HepG2 (cell line): ENCODE results near the gene TCERG1L. TPM values are rescaled to one million over a fixed set of nuclear protein-coding genes. Genes with fewer than 3 reads are reported as not detected.

Experiments
- ATAC-seq: fragments of 200-7000 bp; cut with Tn5 transposase; 3 replicates; pipeline ENCODE4 v1.9.1; 2020; ENCODE audit warnings: mild to moderate bottlenecking, moderate library complexity
- BruUV-seq: library from RNA; stranded (reverse); fragments of 400-500 nt; replicated peaks from 2 replicates; lab custom pipeline; 2021; lab: Mats Ljungman, UMichigan
- CTCF ChIA-PET: fragments of 300-600 bp; formaldehyde crosslinking; extraction: SDS; loops from one replicate; lab custom pipeline; 2021; ENCODE audit warnings: low total read pairs, inconsistent platforms, low intra/inter-chr PET ratio; lab: Yijun Ruan, JAX
- POLR2A ChIA-PET: fragments of 350-600 bp; sonication (Branson Sonifier 250); formaldehyde crosslinking; loops from one replicate; lab custom pipeline; 2020; ENCODE audit warnings: antibody characterized with exemption, inconsistent platforms; lab: Yijun Ruan, JAX
- DNase-seq: peaks from one replicate; pipeline ENCODE4 v3.0.0-alpha.2; 2015; ENCODE audit warnings: low spot score
- FAIRE-seq: peaks from 3 replicates; lab custom pipeline; 2011; peaks lifted over from hg19 to GRCh38; lab: Jason Lieb, UNC
- H2AFZ ChIP-seq: one replicate; pipeline ENCODE4 v1.6.1; 2011; ENCODE audit warnings: low read length, inconsistent platforms
- H3K27ac ChIP-seq: fragments of 300-600 bp; 3 replicates; pipeline ENCODE4 v1.8.0; 2011; ENCODE audit warnings: mixed run types, mild to moderate bottlenecking, mixed read lengths, low read length, inconsistent platforms; ENCODE audit not compliant: insufficient read depth; ENCODE audit errors: extremely low read length
- H3K27me3 ChIP-seq, 2 experiments: fragments of 200-600 bp in 1 of 2; 2 replicates in 1 of 2; 3 replicates in 1 of 2; pipeline versions ENCODE4 v1.6.0 to v1.8.0; 2011; ENCODE audit warnings: low read length in 2 of 2, mild to moderate bottlenecking in 2 of 2, moderate library complexity in 2 of 2, inconsistent platforms in 1 of 2; ENCODE audit not compliant: insufficient read depth in 2 of 2, control insufficient read depth in 1 of 2
- H3K36me3 ChIP-seq, 2 experiments: fragments of 200-600 bp in 1 of 2; replicated peaks in 1 of 2; 2 replicates in 1 of 2; 3 replicates in 1 of 2; pipeline versions ENCODE4 v1.5.1 to v1.8.0; 2011; ENCODE audit warnings: low read length in 2 of 2, inconsistent platforms in 1 of 2; ENCODE audit not compliant: insufficient read depth in 2 of 2, control insufficient read depth in 1 of 2
- H3K4me1 ChIP-seq: 2 replicates; pipeline ENCODE4 v1.5.1; 2012; ENCODE audit warnings: low read length, inconsistent platforms; ENCODE audit not compliant: insufficient read depth
- H3K4me2 ChIP-seq: 2 replicates; pipeline ENCODE4 v1.6.0; 2011; ENCODE audit warnings: low read depth, low read length, inconsistent platforms
- H3K4me3 ChIP-seq, 3 experiments: fragments of 200-600 bp in 1 of 3; sonication (generic), shearing (Covaris generic) in 1 of 3; replicated peaks in 1 of 3; 2 replicates each; pipeline ENCODE4 v1.5.1; 2011 to 2016; ENCODE audit warnings: low read length in 3 of 3, inconsistent platforms in 2 of 3, low read depth in 2 of 3, mild to moderate bottlenecking in 2 of 3, control low read depth in 1 of 3, mixed read lengths in 1 of 3; ENCODE audit not compliant: insufficient read depth in 1 of 3
- H3K79me2 ChIP-seq: one replicate; pipeline ENCODE4 v1.6.1; 2011; ENCODE audit warnings: low read length, inconsistent platforms; ENCODE audit not compliant: insufficient read depth
- H3K9ac ChIP-seq: 2 replicates; pipeline ENCODE4 v1.6.0; 2011; ENCODE audit warnings: mild to moderate bottlenecking, low read depth, low read length, inconsistent platforms; ENCODE audit not compliant: insufficient read depth
- H3K9me3 ChIP-seq: 2 replicates; pipeline ENCODE4 v1.5.1; 2012; ENCODE audit warnings: mild to moderate bottlenecking, low read length
- H4K20me1 ChIP-seq: 2 replicates; pipeline ENCODE4 v1.6.0; 2011; ENCODE audit warnings: inconsistent platforms, mild to moderate bottlenecking, low read length, moderate library complexity; ENCODE audit not compliant: insufficient read depth
- FOXM1 ChIP-seq: sonication (generic); formaldehyde crosslinking; IDR thresholded peaks from 2 replicates; pipeline ENCODE4 v1.5.0; 2020; ENCODE audit warnings: missing genetic modification reagents
- JUND ChIP-seq: sonication (generic); formaldehyde crosslinking; IDR thresholded peaks from 2 replicates; pipeline ENCODE4 v1.8.0; 2022; ENCODE audit warnings: mild to moderate bottlenecking, missing genetic modification reagents
- TAF1 ChIP-seq: sonication (generic); formaldehyde crosslinking; IDR thresholded peaks from 2 replicates; pipeline ENCODE4 v1.4.0; 2020; ENCODE audit warnings: missing genetic modification reagents
- TCF7 ChIP-seq: sonication (generic); IDR thresholded peaks from 2 replicates; pipeline ENCODE4 v1.6.1; 2016; ENCODE audit warnings: antibody characterized with exemption, low read depth
- THAP9 ChIP-seq: sonication (generic); formaldehyde crosslinking; IDR thresholded peaks from 2 replicates; pipeline ENCODE4; 2020; ENCODE audit warnings: missing genetic modification reagents, mild to moderate bottlenecking, borderline replicate concordance
- TRAFD1 ChIP-seq: sonication (generic); formaldehyde crosslinking; IDR thresholded peaks from 2 replicates; pipeline ENCODE4 v1.5.1; 2020; ENCODE audit warnings: missing genetic modification reagents, mild to moderate bottlenecking, borderline replicate concordance
- U2AF2 ChIP-seq: fragments of 200-400 bp; formaldehyde crosslinking; IDR thresholded peaks from 2 replicates; pipeline ENCODE4 v1.6.1; 2017; ENCODE audit warnings: low read depth, mild to moderate bottlenecking, low read length
- ZFP90 ChIP-seq: sonication (generic); formaldehyde crosslinking; IDR thresholded peaks from 2 replicates; pipeline ENCODE4 v1.8.0; 2022; ENCODE audit warnings: missing genetic modification reagents, mild to moderate bottlenecking, inconsistent platforms, borderline replicate concordance
- ZNF207 ChIP-seq: fragments of 450-650 bp; IDR thresholded peaks from 2 replicates; pipeline ENCODE4 v1.6.1; 2016; ENCODE audit warnings: antibody characterized with exemption, borderline replicate concordance
- ZNF597 ChIP-seq: sonication (generic); formaldehyde crosslinking; IDR thresholded peaks from 2 replicates; pipeline ENCODE4 v1.5.0; 2020; ENCODE audit warnings: missing genetic modification reagents
- ZNF891 ChIP-seq: sonication (generic); formaldehyde crosslinking; IDR thresholded peaks from 2 replicates; pipeline ENCODE4 v1.5.0; 2020; ENCODE audit warnings: mild to moderate bottlenecking, missing genetic modification reagents
- WGBS: methylation state at CpG from one replicate; pipeline ENCODE4 v1.1.6; 2017; ENCODE audit warnings: low lambda C conversion rate; 5-methylcytosine and 5-hydroxymethylcytosine counted together
- in situ Hi-C: cut with HindIII; loops from 2 replicates; pipeline ENCODE4 v1.10.0; 2017; ENCODE audit warnings: low pct_unique_long_range_greater_than_20kb; ENCODE audit not compliant: extremely low pct_ligation_motif_present
- intact Hi-C: fragments of 100-400 bp; cut with micrococcal nuclease; formaldehyde crosslinking; loops from one replicate; pipeline ENCODE4 v1.10.0; 2022; ENCODE audit not compliant: unreplicated experiment
- polyA plus RNA-seq, 8 experiments: library from polyadenylated mRNA; depleted of rRNA in 3 of 8; stranded (reverse) in 7 of 8; unstranded in 1 of 8; fragments of >200 nt; fragmentation: Illumina TruSeq in 4 of 8; extraction: Trizol in 4 of 8; gene quantifications; 2 replicates each; pipeline versions ENCODE4 v1.2.1 to v1.2.3, GENCODE V29; 2011 to 2016; ENCODE audit warnings: low read depth in 4 of 8, missing spikeins in 1 of 8, mixed read lengths in 1 of 8; ENCODE audit not compliant: insufficient read depth in 1 of 8
- total RNA-seq, 5 experiments: library from RNA; depleted of rRNA; stranded (reverse); fragments of >200 nt; fragmentation: Illumina TruSeq; extraction: Trizol; gene quantifications; 2 replicates each; pipeline ENCODE4 v1.2.3, GENCODE V29; 2016; ENCODE audit warnings: low read depth in 1 of 5
- TF ChIP-seq, protein P1 (sequence below): sonication (generic); formaldehyde crosslinking; IDR thresholded peaks from 2 replicates; pipeline ENCODE4 v1.4.0; 2020; ENCODE audit warnings: mild to moderate bottlenecking, missing genetic modification reagents
- TF ChIP-seq, protein P2 (sequence below): IDR thresholded peaks from 2 replicates; pipeline ENCODE4 v1.6.1; 2016; ENCODE audit warnings: low read depth, borderline replicate concordance

The TCERG1L gene
- total and polyA plus RNA-seq, 2 of the 13 experiments (the other 11 are each of a cell fraction or from before 2014, with no cell fraction given): not detected

DNA sequence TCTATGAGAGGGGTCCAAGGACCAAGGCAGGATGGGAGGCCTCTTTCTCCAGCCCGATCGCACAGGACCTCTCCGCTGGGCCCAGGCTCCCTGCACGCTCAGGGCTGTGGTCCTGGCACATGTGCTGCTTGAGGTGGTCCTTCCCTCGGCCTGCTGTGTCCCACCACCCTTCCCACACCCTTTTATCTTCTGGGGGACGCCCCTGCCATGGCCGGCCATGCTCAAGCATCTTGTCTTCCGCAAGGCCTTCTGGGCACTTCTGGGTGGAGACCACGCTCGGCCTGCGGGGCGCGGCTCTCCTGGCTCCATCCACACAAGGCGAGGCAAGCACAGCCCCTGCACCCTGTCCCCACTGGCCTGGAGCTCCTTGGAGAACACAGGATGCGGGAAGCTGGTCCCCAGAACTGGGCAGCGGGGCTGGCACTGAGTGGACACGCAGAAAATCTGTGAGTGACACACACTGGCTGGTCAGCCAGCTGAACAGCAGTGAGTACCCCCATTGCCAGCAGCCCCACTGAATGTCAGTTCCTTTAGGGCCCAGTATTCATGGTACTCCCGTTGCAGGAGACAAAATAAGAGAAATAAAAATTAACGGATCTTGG, 115.9 kb downstream of the TCERG1L start (continued):
- TF ChIP-seq, protein P1, sequence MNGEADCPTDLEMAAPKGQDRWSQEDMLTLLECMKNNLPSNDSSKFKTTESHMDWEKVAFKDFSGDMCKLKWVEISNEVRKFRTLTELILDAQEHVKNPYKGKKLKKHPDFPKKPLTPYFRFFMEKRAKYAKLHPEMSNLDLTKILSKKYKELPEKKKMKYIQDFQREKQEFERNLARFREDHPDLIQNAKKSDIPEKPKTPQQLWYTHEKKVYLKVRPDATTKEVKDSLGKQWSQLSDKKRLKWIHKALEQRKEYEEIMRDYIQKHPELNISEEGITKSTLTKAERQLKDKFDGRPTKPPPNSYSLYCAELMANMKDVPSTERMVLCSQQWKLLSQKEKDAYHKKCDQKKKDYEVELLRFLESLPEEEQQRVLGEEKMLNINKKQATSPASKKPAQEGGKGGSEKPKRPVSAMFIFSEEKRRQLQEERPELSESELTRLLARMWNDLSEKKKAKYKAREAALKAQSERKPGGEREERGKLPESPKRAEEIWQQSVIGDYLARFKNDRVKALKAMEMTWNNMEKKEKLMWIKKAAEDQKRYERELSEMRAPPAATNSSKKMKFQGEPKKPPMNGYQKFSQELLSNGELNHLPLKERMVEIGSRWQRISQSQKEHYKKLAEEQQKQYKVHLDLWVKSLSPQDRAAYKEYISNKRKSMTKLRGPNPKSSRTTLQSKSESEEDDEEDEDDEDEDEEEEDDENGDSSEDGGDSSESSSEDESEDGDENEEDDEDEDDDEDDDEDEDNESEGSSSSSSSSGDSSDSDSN: no peak
- no peak for TF ChIP-seq ZNF891
- TF ChIP-seq TCF7: no peak
- TF ChIP-seq TAF1: no peak
- TF ChIP-seq THAP9 (CRISPR knock-in tag): no peak
- TF ChIP-seq U2AF2: no peak

DNA sequence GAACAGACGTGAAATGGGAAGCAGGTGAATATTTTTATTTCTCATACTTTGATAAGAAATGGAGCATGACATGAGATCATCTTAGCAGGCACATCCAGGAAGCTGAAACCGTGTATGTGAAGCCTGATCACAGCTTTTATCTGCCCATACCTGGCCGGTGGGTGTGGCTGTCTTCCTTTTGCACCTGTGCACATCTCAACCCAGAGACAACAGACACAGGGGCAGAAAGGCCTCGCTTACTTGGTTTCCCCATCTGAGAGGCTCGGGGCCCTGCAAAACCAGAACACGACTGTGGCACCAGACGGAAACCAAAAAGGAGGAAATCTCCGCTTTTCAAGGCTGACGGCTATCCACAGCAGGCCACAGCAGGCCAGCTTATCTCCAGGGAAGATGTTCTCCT, 116.4 kb downstream of the TCERG1L start:
- Histone ChIP-seq H3K36me3 (no peaks in the 10 kb centered on the region), H3K79me2 (no peaks in the 10 kb centered on the region), H3K4me1 (no peaks in the 10 kb centered on the region), H3K27ac (no peak overlapping the region), H2AFZ (no peak overlapping the region), H3K4me2 (no peak overlapping the region), H3K9ac (no peak overlapping the region), H4K20me1 (no peaks in the 10 kb centered on the region), H3K27me3 (peaks cover 0 to 29% of the 10 kb centered on the region in 2 experiments; a peak in 3 of 5 replicates), H3K4me3 (no peak overlapping the region), H3K9me3 (no peaks in the 10 kb centered on the region)
- WGBS: 18% methylated on average over 7 of the region's 9 CpGs
- in situ Hi-C loops: no loop called here
- no TSS peak for BruUV-seq
- ChIA-PET CTCF (no interaction called here), POLR2A (no interaction called here)
- no peak for FAIRE-seq
- ATAC-seq: no peak
- intact Hi-C loops: no loop called here
- DNase-seq: no peak
- TF ChIP-seq TRAFD1 (CRISPR knock-in tag) (no peak), ZNF207 (no peak), FOXM1 (CRISPR knock-in tag) (no peak), JUND (no peak), ZNF597 (CRISPR knock-in tag) (no peak), ZFP90 (CRISPR knock-in tag) (no peak)
- TF ChIP-seq, protein P2, sequence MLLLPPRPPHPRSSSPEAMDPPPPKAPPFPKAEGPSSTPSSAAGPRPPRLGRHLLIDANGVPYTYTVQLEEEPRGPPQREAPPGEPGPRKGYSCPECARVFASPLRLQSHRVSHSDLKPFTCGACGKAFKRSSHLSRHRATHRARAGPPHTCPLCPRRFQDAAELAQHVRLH (CRISPR knock-in tag): no peak
